Measurements from ENCODE around the gene ZFC3H1.

The ZFC3H1 gene

DNA sequence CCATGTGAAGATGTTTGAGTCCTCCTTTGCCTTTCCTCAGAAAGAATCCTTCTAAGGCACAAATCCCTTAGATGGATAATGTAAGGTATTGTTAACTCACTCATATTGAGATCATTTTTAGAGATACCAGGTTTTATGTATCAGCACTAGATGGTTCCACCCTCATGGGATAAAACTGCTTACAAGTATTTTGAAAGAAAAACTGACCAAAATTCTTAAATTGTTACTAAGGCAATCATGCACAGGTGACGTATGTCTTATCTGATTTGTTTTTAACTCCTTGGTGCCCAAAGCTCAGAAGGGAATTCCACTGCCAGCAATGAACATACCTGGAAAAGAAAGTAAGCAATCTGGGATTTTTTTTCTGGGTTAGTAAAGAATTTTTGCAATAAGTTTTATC, 78.4 kb downstream of the ZFC3H1 start:
- Histone ChIP-seq H2AFZ (ENCODE audit: low read length) (no peak overlapping the region), H3K27ac (replicated peaks; ENCODE audit: low read length) (no peak overlapping the region), H2BK12ac (ENCODE audit: low read length) (no peak overlapping the region), H3K14ac (ENCODE audit: low read length) (no peak overlapping the region), H3K79me1 (ENCODE audit: low read depth, low read length) (no peaks in the 10 kb centered on the region), H2BK120ac (ENCODE audit: low read depth, low read length) (no peak overlapping the region), H3K4me1 (ENCODE audit: control insufficient read depth in 2 of 2, insufficient read depth in 1 of 2, low read depth in 1 of 2, low read length in 2 of 2) (peaks cover 0 to 3% of the 10 kb centered on the region in 2 donors), H2BK5ac (ENCODE audit: low read length) (no peak overlapping the region), H3K27me3 (ENCODE audit: control insufficient read depth in 3 of 3, insufficient read depth in 3 of 3, low read depth in 1 of 3, low read length in 3 of 3) (no peaks in the 10 kb centered on the region), H3K9me3 (replicated peaks in 1 of 2; ENCODE audit: control insufficient read depth in 2 of 2, insufficient read depth in 1 of 2, low read depth in 1 of 2, low read length in 2 of 2) (no peaks in the 10 kb centered on the region), H3K4me3 (ENCODE audit: low read length in 2 of 2) (no peak overlapping the region), H2AK5ac (ENCODE audit: low read depth, low read length) (no peak overlapping the region), H4K8ac (ENCODE audit: low read depth, low read length) (no peak overlapping the region), H2BK15ac (ENCODE audit: low read length) (no peak overlapping the region), H3K18ac (ENCODE audit: low read length) (no peak overlapping the region), H4K91ac (ENCODE audit: low read depth, low read length, poor library complexity) (no peak overlapping the region), H3K36me3 (replicated peaks in 1 of 2; ENCODE audit: control insufficient read depth in 2 of 2, insufficient read depth in 2 of 2, low read length in 2 of 2) (no peaks in the 10 kb centered on the region), H3K9ac (ENCODE audit: low read depth, low read length, poor library complexity) (no peak overlapping the region), H3K4ac (ENCODE audit: low read length) (no peak overlapping the region), H3K23ac (ENCODE audit: low read depth, low read length, poor library complexity) (no peak overlapping the region), H3K4me2 (ENCODE audit: insufficient read depth, low read length, poor library complexity, severe bottlenecking) (no peak overlapping the region)
- no peak for DNase-seq (ENCODE audit: low spot score)
- no CpG with 5 or more reads among the region's 1 CpG for WGBS, 2 donors (ENCODE audit: extremely low coverage in 2 of 2, insufficient read length in 2 of 2, insufficient replicate concordance in 1 of 2)

GRCh38 chr12:71584356-71584755, 79.3 kb downstream of the ZFC3H1 start:
- no peak overlapping the region for H3K27ac ChIP-seq (replicated peaks; ENCODE audit: low read length)
- no peak overlapping the region for H3K14ac ChIP-seq (ENCODE audit: low read length)
- no peak overlapping the region for H4K91ac ChIP-seq (ENCODE audit: low read depth, low read length, poor library complexity)
- H3K9ac ChIP-seq (ENCODE audit: low read depth, low read length, poor library complexity), result no peak overlapping the region
- no peak overlapping the region for H2AK5ac ChIP-seq (ENCODE audit: low read depth, low read length)
- H3K4me3 ChIP-seq (ENCODE audit: low read length in 2 of 2), result no peak overlapping the region
- H2BK12ac ChIP-seq (ENCODE audit: low read length), result no peak overlapping the region
- no peak overlapping the region for H3K23ac ChIP-seq (ENCODE audit: low read depth, low read length, poor library complexity)
- H3K79me1 ChIP-seq (ENCODE audit: low read depth, low read length), result no peaks in the 10 kb centered on the region
- no peak overlapping the region for H2BK15ac ChIP-seq (ENCODE audit: low read length)
- DNase-seq (ENCODE audit: low spot score), result no peak
- H2AFZ ChIP-seq (ENCODE audit: low read length), result no peak overlapping the region
- no peak overlapping the region for H3K4me2 ChIP-seq (ENCODE audit: insufficient read depth, low read length, poor library complexity, severe bottlenecking)
- H3K4me1 ChIP-seq (ENCODE audit: control insufficient read depth in 2 of 2, insufficient read depth in 1 of 2, low read depth in 1 of 2, low read length in 2 of 2), result peaks cover 0 to 3% of the 10 kb centered on the region in 2 donors
- no peaks in the 10 kb centered on the region for H3K27me3 ChIP-seq (ENCODE audit: control insufficient read depth in 3 of 3, insufficient read depth in 3 of 3, low read depth in 1 of 3, low read length in 3 of 3)
- H3K36me3 ChIP-seq (replicated peaks in 1 of 2; ENCODE audit: control insufficient read depth in 2 of 2, insufficient read depth in 2 of 2, low read length in 2 of 2), result no peaks in the 10 kb centered on the region
- no peak overlapping the region for H3K18ac ChIP-seq (ENCODE audit: low read length)
- no CpG with 5 or more reads among the region's 3 CpGs for WGBS, 2 donors (ENCODE audit: extremely low coverage in 2 of 2, insufficient read length in 2 of 2, insufficient replicate concordance in 1 of 2)
- H4K8ac ChIP-seq (ENCODE audit: low read depth, low read length), result no peak overlapping the region
- no peaks in the 10 kb centered on the region for H3K9me3 ChIP-seq (replicated peaks in 1 of 2; ENCODE audit: control insufficient read depth in 2 of 2, insufficient read depth in 1 of 2, low read depth in 1 of 2, low read length in 2 of 2)
- no peak overlapping the region for H2BK5ac ChIP-seq (ENCODE audit: low read length)
- H2BK120ac ChIP-seq (ENCODE audit: low read depth, low read length), result no peak overlapping the region
- no peak overlapping the region for H3K4ac ChIP-seq (ENCODE audit: low read length)

GRCh38 chr12:71582925-71583324, 80.7 kb downstream of the ZFC3H1 start:
- no peak overlapping the region for H2BK120ac ChIP-seq (ENCODE audit: low read depth, low read length)
- no peak overlapping the region for H3K4me3 ChIP-seq (ENCODE audit: low read length in 2 of 2)
- H3K9ac ChIP-seq (ENCODE audit: low read depth, low read length, poor library complexity), result no peak overlapping the region
- no peak overlapping the region for H3K18ac ChIP-seq (ENCODE audit: low read length)
- H3K9me3 ChIP-seq (replicated peaks in 1 of 2; ENCODE audit: control insufficient read depth in 2 of 2, insufficient read depth in 1 of 2, low read depth in 1 of 2, low read length in 2 of 2), result no peaks in the 10 kb centered on the region
- H3K4ac ChIP-seq (ENCODE audit: low read length), result no peak overlapping the region
- H3K14ac ChIP-seq (ENCODE audit: low read length), result no peak overlapping the region
- H4K8ac ChIP-seq (ENCODE audit: low read depth, low read length), result no peak overlapping the region
- H2AK5ac ChIP-seq (ENCODE audit: low read depth, low read length), result no peak overlapping the region
- no CpG with 5 or more reads among the region's 2 CpGs for WGBS, 2 donors (ENCODE audit: extremely low coverage in 2 of 2, insufficient read length in 2 of 2, insufficient replicate concordance in 1 of 2)
- H2BK15ac ChIP-seq (ENCODE audit: low read length), result no peak overlapping the region
- no peak overlapping the region for H3K23ac ChIP-seq (ENCODE audit: low read depth, low read length, poor library complexity)
- H2BK12ac ChIP-seq (ENCODE audit: low read length), result no peak overlapping the region
- DNase-seq (ENCODE audit: low spot score), result no peak
- no peak overlapping the region for H2AFZ ChIP-seq (ENCODE audit: low read length)
- H3K4me2 ChIP-seq (ENCODE audit: insufficient read depth, low read length, poor library complexity, severe bottlenecking), result no peak overlapping the region
- H2BK5ac ChIP-seq (ENCODE audit: low read length), result no peak overlapping the region
- no peaks in the 10 kb centered on the region for H3K27me3 ChIP-seq (ENCODE audit: control insufficient read depth in 3 of 3, insufficient read depth in 3 of 3, low read depth in 1 of 3, low read length in 3 of 3)
- H3K4me1 ChIP-seq (ENCODE audit: control insufficient read depth in 2 of 2, insufficient read depth in 1 of 2, low read depth in 1 of 2, low read length in 2 of 2), result peaks cover 0 to 3% of the 10 kb centered on the region in 2 donors
- no peak overlapping the region for H4K91ac ChIP-seq (ENCODE audit: low read depth, low read length, poor library complexity)
- no peaks in the 10 kb centered on the region for H3K79me1 ChIP-seq (ENCODE audit: low read depth, low read length)
- H3K36me3 ChIP-seq (replicated peaks in 1 of 2; ENCODE audit: control insufficient read depth in 2 of 2, insufficient read depth in 2 of 2, low read length in 2 of 2), result no peaks in the 10 kb centered on the region
- no peak overlapping the region for H3K27ac ChIP-seq (replicated peaks; ENCODE audit: low read length)

DNA sequence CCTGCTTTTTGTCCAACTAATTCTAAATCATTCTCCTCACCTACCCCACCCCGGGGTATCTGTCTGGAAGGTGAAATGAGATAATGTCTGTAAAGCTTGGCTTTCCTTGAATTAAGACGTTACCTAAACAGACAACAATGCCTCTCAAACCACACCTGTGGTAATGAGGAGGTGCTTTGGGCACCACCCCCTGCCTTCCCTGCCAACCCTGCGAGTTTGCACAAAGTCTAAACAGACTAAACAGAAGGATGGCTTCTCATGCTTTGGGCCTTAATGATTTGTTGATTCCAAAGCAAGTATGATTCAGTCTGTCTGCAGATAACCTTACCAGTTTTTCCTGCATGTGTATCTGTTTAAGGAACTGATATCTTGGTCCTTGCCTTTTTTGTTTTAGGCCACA, 82.4 kb downstream of the ZFC3H1 start:
- Histone ChIP-seq H3K36me3 (replicated peaks in 1 of 2; ENCODE audit: control insufficient read depth in 2 of 2, insufficient read depth in 2 of 2, low read length in 2 of 2) (no peaks in the 10 kb centered on the region), H3K4me2 (ENCODE audit: insufficient read depth, low read length, poor library complexity, severe bottlenecking) (no peak overlapping the region), H3K4ac (ENCODE audit: low read length) (no peak overlapping the region), H2BK12ac (ENCODE audit: low read length) (no peak overlapping the region), H2BK120ac (ENCODE audit: low read depth, low read length) (no peak overlapping the region), H3K27me3 (ENCODE audit: control insufficient read depth in 3 of 3, insufficient read depth in 3 of 3, low read depth in 1 of 3, low read length in 3 of 3) (no peaks in the 10 kb centered on the region), H4K91ac (ENCODE audit: low read depth, low read length, poor library complexity) (no peak overlapping the region), H2AFZ (ENCODE audit: low read length) (no peak overlapping the region), H3K14ac (ENCODE audit: low read length) (no peak overlapping the region), H3K4me3 (ENCODE audit: low read length in 2 of 2) (no peak overlapping the region), H2BK5ac (ENCODE audit: low read length) (no peak overlapping the region), H3K9me3 (replicated peaks in 1 of 2; ENCODE audit: control insufficient read depth in 2 of 2, insufficient read depth in 1 of 2, low read depth in 1 of 2, low read length in 2 of 2) (no peaks in the 10 kb centered on the region), H3K4me1 (ENCODE audit: control insufficient read depth in 2 of 2, insufficient read depth in 1 of 2, low read depth in 1 of 2, low read length in 2 of 2) (no peaks in the 10 kb centered on the region), H3K27ac (replicated peaks; ENCODE audit: low read length) (no peak overlapping the region), H3K79me1 (ENCODE audit: low read depth, low read length) (no peaks in the 10 kb centered on the region), H4K8ac (ENCODE audit: low read depth, low read length) (no peak overlapping the region), H3K9ac (ENCODE audit: low read depth, low read length, poor library complexity) (no peak overlapping the region), H2AK5ac (ENCODE audit: low read depth, low read length) (no peak overlapping the region), H3K18ac (ENCODE audit: low read length) (no peak overlapping the region), H3K23ac (ENCODE audit: low read depth, low read length, poor library complexity) (no peak overlapping the region), H2BK15ac (ENCODE audit: low read length) (no peak overlapping the region)
- no peak for DNase-seq (ENCODE audit: low spot score)
- WGBS, 2 donors (ENCODE audit: extremely low coverage in 2 of 2, insufficient read length in 2 of 2, insufficient replicate concordance in 1 of 2), result no CpG with 5 or more reads among the region's 3 CpGs
